GM18861 (cell line): Measurements from ENCODE around the gene LEO1.

Experiments used
- ATAC-seq: cut with Tn5 transposase; IDR thresholded peaks from one replicate; pipeline ENCODE4 v1.9.1; 2021; ENCODE audit not compliant: unreplicated experiment

LEO1 gene

DNA sequence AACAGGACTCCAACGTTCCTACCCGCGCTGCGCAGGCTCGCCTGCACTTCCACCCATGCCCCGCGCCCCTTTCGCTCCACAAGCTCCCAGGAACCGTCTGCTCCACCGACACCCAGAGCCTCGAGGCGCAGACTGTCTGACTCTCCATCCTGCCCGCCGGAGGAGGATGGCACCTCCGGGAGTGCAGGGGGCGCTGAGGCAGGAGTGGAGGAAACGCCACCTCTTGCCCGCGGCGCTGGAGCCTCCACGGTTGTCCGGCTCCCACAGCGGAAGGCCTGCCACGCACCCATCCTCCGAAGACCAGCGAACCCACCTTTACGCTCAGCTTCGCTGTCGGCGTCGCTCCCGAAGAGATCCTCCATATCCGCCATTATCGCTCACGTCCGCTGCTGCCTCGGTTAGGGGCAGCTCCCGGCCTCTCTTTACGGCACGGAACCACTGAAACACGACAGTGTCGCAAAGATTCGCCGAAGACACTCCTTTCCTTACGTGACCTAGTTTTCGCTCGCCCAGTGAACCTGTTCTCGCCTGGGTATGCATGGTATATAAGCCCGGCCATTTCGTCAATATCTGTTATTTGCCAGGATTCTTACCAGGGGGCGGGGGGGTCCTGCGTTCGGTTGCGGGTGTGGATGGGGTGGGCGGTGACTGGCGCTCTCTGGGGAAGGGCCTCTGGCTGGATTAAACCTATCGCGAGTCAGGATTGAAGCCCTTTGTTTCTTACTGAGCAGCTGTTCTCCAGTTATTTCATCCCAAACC lies at the start of gene LEO1:
Gene LEO1, minus strand, starts transcription at position 404 of the 759 bp plus-strand sequence. Its CDS starts 33 bp downstream, at position 371.
- peak; percentile 74 for ATAC-seq

DNA sequence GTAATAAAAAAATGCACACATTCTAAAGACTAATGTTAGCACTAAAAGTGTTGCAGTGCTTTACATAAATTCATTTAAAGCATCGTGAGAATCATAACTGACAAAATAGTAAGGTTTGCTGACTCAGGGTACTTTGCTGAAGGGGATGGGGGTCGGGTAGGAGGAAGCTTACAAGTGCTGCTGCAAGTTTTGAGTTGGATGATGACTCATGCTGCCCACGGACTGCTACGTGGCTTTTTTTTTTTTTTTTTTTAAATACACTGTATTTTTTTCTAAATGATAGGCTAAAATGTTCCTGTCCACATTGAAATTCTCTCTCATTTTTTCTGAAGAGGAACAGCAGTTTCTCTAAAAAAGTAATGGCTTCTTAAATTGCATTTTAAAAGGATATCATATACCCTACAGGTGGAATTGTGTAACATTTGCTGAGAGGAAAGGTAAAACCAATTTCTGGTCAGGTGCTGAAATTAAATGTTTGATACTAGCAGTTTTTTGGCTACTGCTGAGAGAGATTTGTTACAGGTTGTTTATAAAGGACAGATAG lies 49.6 kb upstream of the LEO1 start:
- no peak for ATAC-seq

DNA sequence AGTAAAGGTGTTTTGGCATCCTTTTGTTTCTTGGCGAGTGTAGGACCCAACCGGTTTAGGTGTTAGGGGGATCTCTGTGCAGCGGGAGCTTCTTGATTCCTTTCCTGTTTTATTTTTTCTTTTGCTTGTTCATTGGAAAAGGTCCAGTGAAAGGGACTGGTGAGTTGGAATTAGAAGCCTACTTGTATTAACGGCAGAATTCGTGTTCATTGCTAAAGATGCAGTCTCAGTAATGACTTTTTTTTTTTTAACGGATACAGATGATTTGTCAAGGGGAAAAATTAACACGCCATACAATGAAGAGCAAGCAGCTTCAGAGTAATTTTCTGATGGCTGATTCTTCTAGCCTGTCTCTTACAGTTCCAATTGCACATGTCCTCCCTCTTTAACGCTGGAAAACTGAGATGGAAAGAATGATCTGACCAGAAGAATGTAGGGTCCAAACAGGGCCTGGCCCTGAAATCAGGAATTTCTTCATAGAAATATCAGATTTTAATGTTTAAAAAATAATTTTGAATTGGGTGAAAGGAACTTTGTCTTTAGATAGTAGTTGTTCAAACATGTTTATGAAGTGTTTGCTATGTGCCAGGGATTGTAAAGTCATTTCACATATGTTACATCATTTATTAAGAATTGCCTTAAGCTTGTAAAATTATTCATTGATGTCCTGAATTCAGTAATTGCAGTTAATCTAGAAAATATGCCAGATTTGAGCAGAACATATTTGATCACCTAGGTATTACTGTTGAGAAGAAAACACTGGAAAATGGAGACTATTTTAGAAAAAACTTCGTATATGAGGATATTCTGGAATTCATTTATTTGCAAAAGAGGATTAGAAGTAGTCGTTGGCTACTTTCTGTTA lies 48.9 kb upstream of the LEO1 start:
- ATAC-seq: no peak

DNA sequence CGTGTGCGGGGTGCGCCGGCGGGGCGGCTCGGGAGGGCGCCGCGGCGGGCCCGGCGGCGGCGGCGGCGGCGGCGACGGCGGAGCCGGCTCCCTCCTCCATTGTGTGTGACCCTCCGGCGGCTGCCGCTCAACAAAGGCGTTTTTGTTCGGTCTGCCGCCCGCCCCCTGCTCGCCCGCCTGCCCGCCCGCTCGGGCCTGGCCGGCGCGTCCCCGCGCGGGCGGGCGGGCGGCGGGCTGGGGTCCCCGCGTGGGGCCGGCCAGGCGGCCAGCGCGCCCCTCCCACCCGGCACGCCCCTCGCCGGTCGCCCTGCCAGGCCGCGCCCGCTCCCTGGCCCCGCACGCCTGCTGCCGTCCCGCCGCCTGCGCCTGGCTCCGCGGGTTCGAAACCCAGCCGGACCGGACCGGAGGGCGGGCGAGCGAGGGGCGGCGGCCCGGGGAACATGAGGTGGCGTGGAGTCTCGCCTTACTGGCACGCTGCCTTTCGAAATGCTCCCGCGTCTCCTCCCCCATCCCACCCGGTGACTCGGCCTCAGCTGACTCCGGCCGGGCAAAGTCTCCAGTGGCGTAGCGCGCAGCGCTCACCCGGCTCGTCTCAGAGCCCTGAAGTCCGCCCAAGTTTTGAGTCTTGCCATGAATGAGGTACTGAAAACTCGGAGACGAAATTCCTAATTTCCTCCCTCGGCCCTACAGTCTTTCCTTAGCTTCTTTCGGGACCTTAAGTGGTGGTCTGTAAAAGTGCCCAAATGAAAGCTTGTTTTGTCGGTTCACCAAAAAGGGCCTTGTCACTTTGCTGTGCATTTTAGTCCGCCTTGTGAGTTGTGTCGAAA lies 48.0 kb upstream of the LEO1 start:
- ATAC-seq: peak; percentile 43

DNA sequence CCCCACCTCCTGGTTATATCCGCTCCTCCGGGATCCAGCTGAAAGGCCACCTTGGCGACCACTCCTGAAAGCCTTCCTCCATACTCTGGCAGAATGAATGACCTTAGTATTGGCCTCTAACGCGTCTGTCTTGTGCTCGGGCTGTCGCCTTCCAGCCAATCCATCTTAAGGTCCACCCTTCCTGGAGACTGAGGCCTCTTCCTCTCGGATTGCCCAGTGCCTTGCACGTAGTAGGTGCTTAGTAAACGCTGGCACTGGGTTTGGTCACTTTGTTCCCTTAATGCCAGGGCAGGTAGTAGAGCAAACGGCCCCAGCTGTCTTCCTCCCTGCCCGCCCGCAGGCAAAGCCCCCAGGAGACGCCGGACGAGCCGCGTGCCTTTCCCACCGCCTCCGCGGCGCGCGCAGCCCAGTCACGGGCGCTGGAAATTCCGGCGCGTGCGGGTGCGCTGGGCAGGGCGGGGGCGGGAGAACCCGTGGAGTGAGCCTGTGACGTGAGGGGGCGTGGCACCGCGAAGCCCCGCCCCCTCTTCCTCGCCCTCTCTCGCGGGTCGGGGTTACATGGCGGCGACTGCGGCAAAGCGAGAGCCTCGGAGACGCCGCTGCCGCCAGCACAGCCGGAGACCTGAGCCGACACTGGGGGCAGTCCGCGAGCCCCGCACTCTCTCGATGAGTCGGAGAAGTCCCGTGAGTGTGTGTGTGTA lies 47.3 kb upstream of the LEO1 start, which contains the start of gene MAPK6:
Gene MAPK6, plus strand, starts transcription at position 527 of the 701 bp plus-strand sequence. CDS start 27,242 bp downstream, outside the sequence.
- peak; percentile 58 for ATAC-seq

DNA sequence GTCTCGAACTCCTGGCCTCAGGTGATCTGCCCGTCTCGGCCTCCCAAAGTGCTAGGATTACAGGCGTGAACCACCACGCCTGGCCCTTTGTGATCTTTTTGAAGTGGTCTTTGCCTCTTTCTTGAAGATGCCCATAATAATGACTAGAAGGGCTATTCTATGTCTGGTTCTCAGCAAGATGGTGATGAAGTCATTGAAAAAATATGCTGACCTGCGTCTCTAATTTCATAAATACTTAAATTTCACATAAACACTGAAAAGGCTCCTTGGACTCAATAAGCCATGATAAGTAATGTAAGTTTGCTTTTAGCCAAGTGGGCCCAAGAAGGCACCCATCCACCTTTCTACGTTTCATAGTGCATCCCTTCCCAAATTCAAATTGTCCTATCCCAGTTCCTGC lies 46.7 kb upstream of the LEO1 start:
- no peak for ATAC-seq

- no peak for ATAC-seq
Observed at GRCh38 chr15:52016316-52016715, 44.7 kb upstream of the LEO1 start.

GRCh38 chr15:52014616-52015015 lies 43.0 kb upstream of the LEO1 start:
- no peak for ATAC-seq

DNA sequence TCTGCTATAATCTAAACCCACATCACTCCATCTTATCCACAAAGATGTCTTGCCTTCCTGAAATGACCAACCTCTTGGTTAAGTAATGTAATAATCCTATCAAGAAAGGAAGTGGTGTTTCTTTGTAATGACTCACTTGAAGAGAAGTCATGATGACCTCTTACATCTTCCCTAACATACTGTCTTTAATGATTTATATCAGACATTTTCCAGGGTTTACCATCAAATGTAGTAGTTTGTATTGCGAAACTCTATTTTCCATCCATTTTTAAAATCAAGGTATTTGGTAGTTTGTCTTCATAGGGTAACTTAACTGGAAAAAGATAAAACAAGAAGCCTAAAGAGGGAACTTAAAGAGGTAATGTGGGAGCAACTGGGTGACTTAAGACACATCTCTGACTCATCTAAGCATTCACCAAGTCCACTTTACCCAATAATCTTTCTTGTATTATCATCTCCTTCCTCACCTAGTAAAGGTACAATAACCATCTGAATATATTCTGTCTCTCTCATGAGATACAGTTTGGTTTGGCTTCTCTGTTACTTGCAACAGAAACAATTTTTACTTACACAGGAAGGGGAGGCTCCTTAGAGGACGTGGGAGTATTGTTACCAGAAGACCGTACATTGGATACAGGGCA lies 41.7 kb upstream of the LEO1 start:
- ATAC-seq: peak; percentile 45

DNA sequence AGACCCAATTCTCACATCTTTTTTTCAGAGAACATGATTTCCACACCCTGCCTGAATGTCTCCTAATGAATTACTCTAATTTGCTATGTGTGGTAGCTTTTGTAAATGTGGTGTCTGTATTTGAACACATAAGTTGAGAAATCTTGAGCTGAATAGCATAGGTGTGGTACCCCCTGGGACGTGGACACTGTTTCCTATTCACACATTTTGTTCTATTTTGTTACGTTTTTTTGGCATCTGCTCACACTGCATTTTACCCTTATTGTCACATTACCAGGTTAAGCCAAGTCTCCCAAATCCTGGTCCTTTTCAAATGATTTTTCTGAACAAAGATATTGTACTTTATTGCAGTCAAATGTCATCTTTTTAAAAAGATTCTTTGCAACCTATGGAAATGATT lies 40.6 kb upstream of the LEO1 start:
- ATAC-seq: no peak

DNA sequence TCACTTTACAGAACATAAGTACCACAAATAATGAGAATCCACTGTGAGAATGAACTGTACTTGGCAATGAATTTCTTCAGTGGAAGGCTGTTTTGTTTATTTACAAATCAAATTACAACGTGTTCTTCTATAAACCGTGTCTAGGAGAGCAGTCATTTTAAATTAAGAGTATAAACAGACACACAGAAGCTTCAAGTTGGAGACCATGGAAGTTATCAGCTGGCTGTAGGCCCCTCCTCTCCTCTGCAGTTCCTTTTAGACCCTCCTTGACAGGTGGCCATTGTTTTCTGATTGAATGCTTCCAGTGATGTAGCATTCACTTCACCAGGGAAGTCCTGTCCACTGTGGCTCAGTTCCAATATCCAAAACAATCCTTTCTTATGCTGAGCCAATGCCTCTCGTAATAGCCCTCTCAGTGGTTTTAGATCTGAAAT lies 40.1 kb upstream of the LEO1 start:
- ATAC-seq: no peak

DNA sequence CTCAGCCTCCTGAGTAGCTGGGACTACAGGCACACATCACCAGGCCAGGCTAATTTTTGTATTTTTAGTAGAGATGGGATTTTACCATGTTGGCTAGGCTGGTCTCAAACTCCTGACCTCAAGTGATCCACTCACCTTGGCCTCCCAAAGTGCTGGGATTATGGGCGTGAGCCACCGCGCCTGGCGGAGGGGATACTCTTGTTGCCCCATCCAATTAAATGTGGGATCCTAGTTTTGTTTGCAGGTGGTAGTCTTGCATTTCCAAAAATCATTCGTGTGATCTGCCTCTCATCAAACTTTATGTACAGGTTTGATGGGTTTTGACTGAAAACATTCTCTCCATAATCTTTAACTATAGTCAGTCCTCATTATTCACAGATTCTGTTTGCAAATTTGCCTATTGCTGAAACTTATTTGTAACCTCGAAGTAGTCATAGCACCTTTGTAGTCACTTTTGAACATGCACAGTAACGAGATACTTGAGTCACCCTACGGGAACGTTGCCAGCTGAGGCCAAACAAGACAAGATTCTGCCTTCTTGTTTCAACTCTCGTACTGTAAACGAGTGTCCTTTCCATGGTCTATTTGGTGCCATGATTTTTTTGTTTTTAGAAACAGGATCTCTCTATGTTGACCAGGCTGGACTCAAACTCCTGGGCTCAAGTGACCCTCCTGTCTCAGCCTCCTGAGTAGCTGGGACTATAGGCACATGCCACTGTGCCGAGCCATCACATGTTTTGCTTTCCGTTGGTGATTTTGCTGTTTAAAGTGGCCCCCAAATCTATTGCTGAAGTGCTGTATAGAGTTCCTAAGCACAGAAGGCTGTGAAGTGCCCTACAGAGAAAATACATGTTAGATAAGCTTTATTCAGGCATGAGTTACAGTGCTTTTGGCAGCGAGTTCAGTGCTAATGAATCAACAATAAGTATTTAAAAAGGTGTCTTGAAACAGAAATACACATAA lies 39.3 kb upstream of the LEO1 start:
- ATAC-seq: peak; percentile 19

GRCh38 chr15:52008698-52009434 lies 37.3 kb upstream of the LEO1 start:
- peak; percentile 23 for ATAC-seq

- ATAC-seq: no peak
Observed at GRCh38 chr15:52008359-52008697, 36.8 kb upstream of the LEO1 start.

DNA sequence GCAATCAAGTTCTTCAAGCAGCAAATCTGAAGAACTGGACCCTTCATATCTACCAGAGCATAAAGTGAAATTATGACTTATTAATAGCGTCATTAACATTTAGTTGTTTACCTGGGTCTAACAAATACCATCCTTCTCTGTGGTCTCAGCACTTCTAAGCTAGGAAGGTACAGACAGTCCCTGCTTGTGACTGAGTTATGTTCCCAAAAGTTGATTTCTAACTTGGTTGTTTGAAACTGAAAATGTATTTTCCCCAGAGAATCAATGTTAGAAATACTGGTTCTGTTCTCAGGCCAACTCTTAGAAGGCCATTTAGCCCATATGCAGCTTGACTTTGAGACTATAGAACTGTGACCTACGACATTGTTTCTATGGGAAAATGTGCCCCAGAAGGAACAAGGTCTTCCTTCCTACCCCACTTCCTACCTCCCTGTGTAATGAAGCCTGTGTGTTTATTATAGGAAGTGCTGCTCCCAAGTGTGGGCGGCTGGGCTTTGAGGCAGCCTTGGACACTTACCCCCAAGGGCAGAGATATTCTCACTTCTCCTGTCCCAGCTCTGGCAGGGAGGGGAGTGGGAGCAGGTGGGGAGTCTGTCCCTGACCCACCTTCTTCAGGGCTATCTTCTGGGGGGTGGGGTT lies 35.2 kb upstream of the LEO1 start:
- ATAC-seq: peak; percentile 28

GRCh38 chr15:52005748-52006701 lies 34.4 kb upstream of the LEO1 start:
- ATAC-seq: peak; percentile 58
